Peyer's patch (tissue), 4 donors: ENCODE measurements around the gene SLC16A9. TPM values are rescaled to one million over a fixed set of nuclear protein-coding genes. Genes with fewer than 3 reads are reported as not detected.
"Not testable (repeated sequence)": the region's sequence is repeated elsewhere in the genome, so short reads cannot be mapped to it uniquely, and the experiment has no call there.

Experiments used
- DNase-seq, 3 donors: peaks; one replicate each; pipeline ENCODE4 v3.0.0-alpha.2; 2017 to 2019
- H3K27ac ChIP-seq, 4 donors: fragments of 200-600 bp; sonication (generic); one replicate each; pipeline ENCODE4 v1.5.1; 2016 to 2019
- H3K27me3 ChIP-seq, 2 donors: fragments of 200-600 bp; sonication (generic); one replicate each; pipeline ENCODE4 v1.5.1; 2019
- H3K36me3 ChIP-seq, 3 donors: fragments of 200-600 bp; sonication (generic); one replicate each; pipeline ENCODE4 v1.5.1; 2016 to 2019
- H3K4me1 ChIP-seq, 4 donors: fragments of 200-600 bp; sonication (generic); one replicate each; pipeline ENCODE4 v1.5.1; 2016 to 2019
- H3K4me3 ChIP-seq, 4 donors: fragments of 200-600 bp; sonication (generic); 1 replicate in 3 of 4; 2 replicates in 1 of 4; pipeline ENCODE4 v1.5.1; 2016 to 2019; ENCODE audit warnings: mild to moderate bottlenecking in 1 of 4
- H3K9me3 ChIP-seq, 4 donors: fragments of 200-600 bp; sonication (generic); one replicate each; pipeline ENCODE4 v1.5.1; 2016 to 2019; ENCODE audit warnings: mild to moderate bottlenecking in 1 of 4
- POLR2A ChIP-seq, 2 donors: fragments of 450-650 bp; IDR thresholded peaks; one replicate each; pipeline ENCODE4 v1.5.1; 2017; ENCODE audit warnings: antibody characterized with exemption in 2 of 2, mild to moderate bottlenecking in 2 of 2, moderate library complexity in 2 of 2
- total RNA-seq, 4 donors: library from RNA; depleted of rRNA; stranded (reverse); fragments of >200 nt; gene quantifications; one replicate each; pipeline ENCODE4 v1.1.0, GENCODE V29; 2016
- TF ChIP-seq, protein P1 (sequence below), 6 experiments: fragments of 450-650 bp in 4 of 6; fragments of 200-600 bp in 2 of 6; sonication (generic) in 1 of 6; IDR thresholded peaks; one replicate each; pipeline ENCODE4 v1.5.1; 2017 to 2019; ENCODE audit warnings: antibody characterized with exemption in 6 of 6, mild to moderate bottlenecking in 3 of 6, moderate library complexity in 1 of 6

Gene SLC16A9
- total RNA-seq, 4 donors from 2014 or later: 1.5 to 4.0 (median 2.3) TPM; not detected in 1

DNA sequence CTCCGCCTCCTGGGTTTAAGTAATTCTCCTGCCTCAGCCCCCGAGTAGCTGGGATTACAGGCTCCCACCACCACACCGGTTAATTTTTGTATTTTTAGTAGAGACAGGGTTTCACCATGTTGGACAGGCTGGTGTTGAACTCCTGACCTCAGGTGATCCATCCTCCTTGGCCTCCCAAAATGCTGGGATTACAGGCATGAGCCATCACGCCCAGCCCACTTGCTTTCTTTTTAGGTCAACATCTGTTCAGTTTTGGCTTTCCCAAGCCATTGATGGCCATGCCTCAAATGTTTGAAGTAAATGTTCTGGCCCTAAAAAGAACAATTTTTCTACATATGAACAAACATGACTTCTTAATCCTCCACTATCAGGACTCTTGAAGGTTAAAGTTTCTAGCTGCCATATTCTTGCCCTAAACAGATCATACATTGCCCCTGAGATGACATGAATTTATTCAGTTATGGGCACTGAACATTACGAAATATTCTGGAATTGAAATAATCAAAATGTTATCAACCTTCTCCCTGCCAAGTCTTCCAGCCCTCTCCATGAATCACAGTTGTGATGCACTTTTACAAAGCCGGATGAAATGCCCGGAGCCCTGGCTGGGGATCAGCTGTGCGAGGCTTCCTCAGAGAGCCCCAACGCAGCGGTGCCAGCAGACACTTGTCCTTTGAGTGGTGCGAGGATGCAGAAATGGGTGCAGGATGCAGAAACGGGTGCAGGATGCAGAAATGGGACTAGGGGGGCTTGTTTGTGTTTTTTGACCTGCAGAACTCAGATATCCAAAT is 40.7 kb upstream of the SLC16A9 start:
- H3K4me3 ChIP-seq: no peak overlapping the region
- H3K4me1 ChIP-seq: no peaks in the 10 kb centered on the region
- H3K36me3 ChIP-seq: no peaks in the 10 kb centered on the region
- TF ChIP-seq POLR2A (IDR thresholded peaks at IDR 0.05): no peak
- TF ChIP-seq, protein P1, sequence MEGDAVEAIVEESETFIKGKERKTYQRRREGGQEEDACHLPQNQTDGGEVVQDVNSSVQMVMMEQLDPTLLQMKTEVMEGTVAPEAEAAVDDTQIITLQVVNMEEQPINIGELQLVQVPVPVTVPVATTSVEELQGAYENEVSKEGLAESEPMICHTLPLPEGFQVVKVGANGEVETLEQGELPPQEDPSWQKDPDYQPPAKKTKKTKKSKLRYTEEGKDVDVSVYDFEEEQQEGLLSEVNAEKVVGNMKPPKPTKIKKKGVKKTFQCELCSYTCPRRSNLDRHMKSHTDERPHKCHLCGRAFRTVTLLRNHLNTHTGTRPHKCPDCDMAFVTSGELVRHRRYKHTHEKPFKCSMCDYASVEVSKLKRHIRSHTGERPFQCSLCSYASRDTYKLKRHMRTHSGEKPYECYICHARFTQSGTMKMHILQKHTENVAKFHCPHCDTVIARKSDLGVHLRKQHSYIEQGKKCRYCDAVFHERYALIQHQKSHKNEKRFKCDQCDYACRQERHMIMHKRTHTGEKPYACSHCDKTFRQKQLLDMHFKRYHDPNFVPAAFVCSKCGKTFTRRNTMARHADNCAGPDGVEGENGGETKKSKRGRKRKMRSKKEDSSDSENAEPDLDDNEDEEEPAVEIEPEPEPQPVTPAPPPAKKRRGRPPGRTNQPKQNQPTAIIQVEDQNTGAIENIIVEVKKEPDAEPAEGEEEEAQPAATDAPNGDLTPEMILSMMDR (IDR thresholded peaks at IDR 0.05): no peak
- no peak for DNase-seq
- H3K27ac ChIP-seq: no peak overlapping the region
- no peaks in the 10 kb centered on the region for H3K27me3 ChIP-seq
- H3K9me3 ChIP-seq: no peaks in the 10 kb centered on the region

- Histone ChIP-seq H3K36me3 (no peaks in the 10 kb centered on the region), H3K9me3 (no peaks in the 10 kb centered on the region), H3K4me1 (no peaks in the 10 kb centered on the region), H3K4me3 (no peak overlapping the region), H3K27me3 (no peaks in the 10 kb centered on the region), H3K27ac (peak overlapping the region in 2 of 4 donors; percentile 44 to 76)
- TF ChIP-seq, protein P1 (IDR thresholded peaks at IDR 0.05): no peak
- no peak for TF ChIP-seq POLR2A (IDR thresholded peaks at IDR 0.05)
- DNase-seq: peak in 1 of 3 donors; percentile 70
These were observed 39.2 kb upstream of the SLC16A9 start for GRCh38 chr10:59748834-59749233.

DNA sequence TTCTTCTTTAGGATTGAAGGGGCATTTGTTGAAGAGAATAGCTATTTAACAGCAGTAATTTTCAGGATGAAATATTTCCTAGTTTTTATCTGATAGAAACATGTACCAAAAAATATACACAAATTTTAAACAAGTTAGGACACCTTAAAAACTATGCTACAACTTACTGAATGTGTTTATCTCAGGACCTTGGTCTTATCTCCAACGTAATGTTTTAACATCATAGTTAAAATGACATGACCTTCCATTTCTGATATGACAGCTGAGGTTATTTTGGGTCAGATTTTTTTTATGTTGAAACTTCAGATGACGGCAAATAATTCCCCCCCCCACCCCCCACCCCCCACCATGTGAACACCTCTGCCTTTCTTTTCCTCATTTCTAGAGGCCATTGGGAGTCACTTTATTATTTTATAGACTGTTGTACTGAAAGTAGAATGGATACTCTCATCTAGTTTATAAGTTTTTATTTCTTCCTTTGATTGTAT is 35.6 kb upstream of the SLC16A9 start:
- Histone ChIP-seq H3K27ac (no peak overlapping the region), H3K36me3 (no peaks in the 10 kb centered on the region), H3K4me1 (no peaks in the 10 kb centered on the region), H3K4me3 (no peak overlapping the region), H3K9me3 (no peaks in the 10 kb centered on the region), H3K27me3 (no peaks in the 10 kb centered on the region)
- DNase-seq: no peak
- TF ChIP-seq, protein P1 (IDR thresholded peaks at IDR 0.05): no peak
- TF ChIP-seq POLR2A (IDR thresholded peaks at IDR 0.05): no peak

- not testable (repeated sequence) for H3K4me3 ChIP-seq, H3K9me3 ChIP-seq, H3K27ac ChIP-seq, DNase-seq, H3K36me3 ChIP-seq, H3K4me1 ChIP-seq, H3K27me3 ChIP-seq
These were observed 35.1 kb upstream of the SLC16A9 start for GRCh38 chr10:59744762-59745161.

DNA sequence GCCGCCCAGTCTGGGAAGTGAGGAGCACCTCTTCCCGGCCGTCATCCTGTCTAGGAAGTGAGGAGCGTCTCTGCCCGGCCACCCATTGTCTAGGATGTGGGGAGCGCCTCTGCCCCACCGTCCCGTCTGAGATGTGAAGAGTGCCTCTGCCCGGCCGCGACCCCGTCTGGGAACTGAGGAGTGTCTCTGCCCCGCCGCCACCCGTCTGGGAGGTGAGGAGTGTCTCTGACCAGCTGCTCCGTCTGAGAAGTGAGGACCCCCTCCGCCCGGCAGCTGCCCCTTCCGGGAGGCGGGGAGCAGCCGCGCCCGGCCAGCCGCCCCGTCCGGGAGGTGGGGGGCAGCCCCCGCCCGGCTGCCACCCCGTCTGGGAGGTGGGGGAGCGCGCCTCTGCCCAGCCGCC is 34.5 kb upstream of the SLC16A9 start:
- not testable (repeated sequence) for H3K27ac ChIP-seq, H3K27me3 ChIP-seq, DNase-seq, H3K4me1 ChIP-seq, H3K36me3 ChIP-seq, H3K9me3 ChIP-seq, H3K4me3 ChIP-seq

DNA sequence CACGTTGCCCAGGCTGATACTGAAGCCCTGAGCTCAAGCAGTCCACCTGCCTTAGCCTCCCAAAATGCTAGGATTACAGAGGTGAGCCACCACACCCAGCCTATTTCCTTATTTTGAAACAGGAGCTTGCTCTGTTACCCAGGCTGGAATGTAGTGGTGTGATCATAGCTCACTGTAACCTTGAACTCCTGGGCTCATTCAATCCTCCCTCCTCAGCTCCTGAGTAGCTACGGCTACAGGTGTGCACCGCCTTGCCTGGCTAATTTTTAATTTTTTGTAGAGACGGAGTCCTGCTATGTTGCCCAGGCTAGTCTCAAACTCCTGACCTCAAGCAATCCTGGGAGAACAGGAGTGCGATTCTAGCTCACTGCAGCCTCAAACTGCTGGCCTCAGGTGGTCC is 31.9 kb upstream of the SLC16A9 start:
- H3K9me3 ChIP-seq: no peaks in the 10 kb centered on the region
- TF ChIP-seq, protein P1 (IDR thresholded peaks at IDR 0.05): no peak
- no peak for TF ChIP-seq POLR2A (IDR thresholded peaks at IDR 0.05)
- H3K27me3 ChIP-seq: no peaks in the 10 kb centered on the region
- no peaks in the 10 kb centered on the region for H3K4me1 ChIP-seq
- H3K27ac ChIP-seq: no peak overlapping the region
- no peaks in the 10 kb centered on the region for H3K36me3 ChIP-seq
- no peak overlapping the region for H3K4me3 ChIP-seq
- no peak for DNase-seq
